Endothelial cell of umbilical vein (primary cell): Measurements from ENCODE around the gene SLC6A6. TPM values are rescaled to one million over a fixed set of nuclear protein-coding genes. Genes with fewer than 3 reads are reported as not detected.

Experiments used
- BruUV-seq: library from RNA; stranded (reverse); fragments of 400-500 nt; replicated peaks from 2 replicates; lab custom pipeline; 2021; lab: Mats Ljungman, UMichigan
- CTCF ChIA-PET: fragments of 300-600, 350-600 bp; sonication (Branson Sonifier 250); formaldehyde crosslinking; loops from one replicate; lab custom pipeline; 2021; ENCODE audit warnings: antibody characterized with exemption, inconsistent platforms; lab: Charles Lee
- POLR2A ChIA-PET: fragments of 300-600, 350-600 bp; sonication (Branson Sonifier 250); formaldehyde crosslinking; loops from one replicate; lab custom pipeline; 2021; ENCODE audit warnings: antibody characterized with exemption, inconsistent platforms; lab: Charles Lee
- DNase-seq: peaks from one replicate; pipeline ENCODE4 v3.0.0-alpha.2; 2011; ENCODE audit warnings: low read depth, low spot score
- FAIRE-seq: peaks from 2 replicates; lab custom pipeline; 2011; peaks lifted over from hg19 to GRCh38; lab: Jason Lieb, UNC
- H2AFZ ChIP-seq: 2 replicates; pipeline ENCODE4 v1.6.0; 2012; ENCODE audit warnings: low read depth, low read length, control low read depth, inconsistent platforms
- H3K27ac ChIP-seq: 2 replicates; pipeline ENCODE4 v1.5.1; 2011; ENCODE audit warnings: low read depth, mild to moderate bottlenecking, control low read depth, low read length, moderate library complexity; ENCODE audit not compliant: insufficient read depth
- H3K27me3 ChIP-seq, 2 experiments: 2 replicates each; pipeline versions ENCODE4 v1.6.0 to v1.6.1; 2011; ENCODE audit warnings: low read length in 2 of 2, mixed read lengths in 1 of 2; ENCODE audit not compliant: control insufficient read depth in 2 of 2, insufficient read depth in 2 of 2
- H3K36me3 ChIP-seq, 2 experiments: 2 replicates in 1 of 2; 3 replicates in 1 of 2; pipeline ENCODE4 v1.5.1; 2011; ENCODE audit warnings: low read length in 2 of 2, mild to moderate bottlenecking in 1 of 2, moderate library complexity in 1 of 2; ENCODE audit not compliant: control insufficient read depth in 2 of 2, insufficient read depth in 2 of 2; ENCODE audit errors: extremely low read depth in 1 of 2
- H3K4me1 ChIP-seq: 3 replicates; pipeline ENCODE4 v1.5.1; 2011; ENCODE audit warnings: mild to moderate bottlenecking, low read length; ENCODE audit not compliant: control insufficient read depth, insufficient read depth; ENCODE audit errors: extremely low read depth
- H3K4me2 ChIP-seq: 2 replicates; pipeline ENCODE4 v1.6.1; 2011; ENCODE audit warnings: low read length, control low read depth, mixed read lengths; ENCODE audit not compliant: insufficient read depth
- H3K4me3 ChIP-seq, 3 experiments: fragments of 200-600 bp in 1 of 3; sonication (generic), shearing (Covaris generic) in 1 of 3; replicated peaks in 1 of 3; 2 replicates each; pipeline ENCODE4 v1.5.1; 2011 to 2016; ENCODE audit warnings: control low read depth in 3 of 3, low read length in 3 of 3, mild to moderate bottlenecking in 2 of 3, inconsistent platforms in 1 of 3, low read depth in 1 of 3, moderate library complexity in 1 of 3; ENCODE audit not compliant: insufficient read depth in 1 of 3
- H3K79me2 ChIP-seq: 2 replicates; pipeline ENCODE4 v1.6.0; 2012; ENCODE audit warnings: low read length, inconsistent platforms; ENCODE audit not compliant: control insufficient read depth, insufficient read depth
- H3K9ac ChIP-seq: replicated peaks from 2 replicates; pipeline ENCODE3; 2011; ENCODE audit warnings: low read length, control low read depth; ENCODE audit not compliant: insufficient read depth; ENCODE audit errors: extremely low read depth
- H3K9me1 ChIP-seq: replicated peaks from 3 replicates; pipeline ENCODE4 v1.6.0; 2011; ENCODE audit warnings: mild to moderate bottlenecking, low read length; ENCODE audit not compliant: control insufficient read depth, insufficient read depth; ENCODE audit errors: extremely low read depth
- H3K9me3 ChIP-seq: replicated peaks from 2 replicates; pipeline ENCODE4 v1.5.1; 2012; ENCODE audit warnings: low read length, inconsistent platforms; ENCODE audit not compliant: control insufficient read depth, insufficient read depth
- H4K20me1 ChIP-seq: replicated peaks from 2 replicates; pipeline ENCODE3; 2011; ENCODE audit warnings: mild to moderate bottlenecking, low read length; ENCODE audit not compliant: control insufficient read depth, insufficient read depth; ENCODE audit errors: extremely low read depth
- CTCF ChIP-seq, 2 donors: IDR thresholded peaks; 1 replicate in 1 of 2; 2 replicates in 1 of 2; pipeline ENCODE4 v1.5.1; 2011; ENCODE audit warnings: low read length in 2 of 2, mild to moderate bottlenecking in 2 of 2, moderate library complexity in 2 of 2, control low read depth in 1 of 2, inconsistent platforms in 1 of 2, low read depth in 1 of 2; ENCODE audit not compliant: insufficient read depth in 1 of 2; ENCODE audit errors: extremely low read depth in 1 of 2
- EZH2 ChIP-seq: IDR thresholded peaks from 2 replicates; pipeline ENCODE4 v1.6.1; 2012; ENCODE audit warnings: borderline replicate concordance, low read depth, mild to moderate bottlenecking, moderate library complexity, low read length, inconsistent platforms; ENCODE audit not compliant: severe bottlenecking
- GATA2 ChIP-seq: IDR thresholded peaks from 2 replicates; pipeline ENCODE4 v1.7.0; 2011; ENCODE audit warnings: low read depth, mild to moderate bottlenecking, moderate library complexity, mixed read lengths, low read length; ENCODE audit not compliant: insufficient read length, insufficient read depth
- POLR2AphosphoS5 ChIP-seq: IDR thresholded peaks from 2 replicates; pipeline ENCODE4 v1.6.1; 2012; ENCODE audit warnings: low read depth, mild to moderate bottlenecking, control low read depth, low read length, moderate library complexity; ENCODE audit not compliant: insufficient read depth
- dilution Hi-C: fragments of 300-500 bp; cut with MboI; formaldehyde crosslinking; loops from one replicate; pipeline ENCODE4 v1.15.0; 2019; ENCODE audit warnings: low sequenced_read_pairs; ENCODE audit not compliant: extremely low pct_ligation_motif_present
- intact Hi-C: fragments of 100-400 bp; cut with micrococcal nuclease; formaldehyde crosslinking; loops from one replicate; pipeline ENCODE4 v1.10.0; 2022
- polyA plus RNA-seq, 4 experiments: library from polyadenylated mRNA; depleted of rRNA in 3 of 4; stranded (reverse) in 3 of 4; unstranded in 1 of 4; fragments of >200 nt; gene quantifications; 2 replicates each; pipeline versions ENCODE4 v1.2.1 to v1.2.3, GENCODE V29; 2011 to 2012; ENCODE audit warnings: missing spikeins in 1 of 4
- total RNA-seq: library from RNA; stranded (reverse); gene quantifications from 2 replicates; pipeline ENCODE4 v1.2.3, GENCODE V29; 2021

SLC6A6 gene
- total and polyA plus RNA-seq, 2 donors (not counting 3 experiments of a cell fraction or from before 2014, with no cell fraction given): 25.7 to 38.0 TPM

- Histone ChIP-seq H3K27ac (peak overlapping the region; percentile 79), H3K4me1 (peaks cover 12% of the 10 kb centered on the region), H3K4me3 (no peak overlapping the region), H3K9ac (no peak overlapping the region), H3K36me3 (peaks cover 0 to 1% of the 10 kb centered on the region in 2 experiments), H2AFZ (no peak overlapping the region), H3K9me3 (no peaks in the 10 kb centered on the region), H3K27me3 (no peaks in the 10 kb centered on the region), H3K79me2 (peaks cover 61% of the 10 kb centered on the region), H3K4me2 (no peak overlapping the region), H4K20me1 (no peaks in the 10 kb centered on the region), H3K9me1 (no peaks in the 10 kb centered on the region)
- FAIRE-seq: no peak
- TF ChIP-seq GATA2: no peak
- no peak for TF ChIP-seq EZH2
- BruUV-seq: no TSS peak
- DNase-seq: no peak
- intact Hi-C loops (loop anchor here (2.0 kb wide), 1 partner anchor 22 kb away; no protein-coding TSS in a partner anchor), dilution Hi-C loops (no loop called here)
- POLR2A ChIA-PET: no interaction called here
- CTCF ChIA-PET: no interaction called here
Measured at GRCh38 chr3:14411166-14411526, 8.7 kb downstream of the SLC6A6 start.

- intact Hi-C loops: loop anchor here (2.0 kb wide), 1 partner anchor 21 kb away; no protein-coding TSS in a partner anchor
- DNase-seq (no peak), FAIRE-seq (no peak)
- H2AFZ ChIP-seq: no peak overlapping the region
- H3K79me2 ChIP-seq: peaks cover 55% of the 10 kb centered on the region
- dilution Hi-C loops: no loop called here
- no peaks in the 10 kb centered on the region for H3K9me1 ChIP-seq
- ChIA-PET POLR2A (no interaction called here), CTCF (no interaction called here)
- no peaks in the 10 kb centered on the region for H3K9me3 ChIP-seq
- H3K27ac ChIP-seq: no peak overlapping the region
- no peak overlapping the region for H3K4me3 ChIP-seq
- no TSS peak for BruUV-seq
- H3K27me3 ChIP-seq: no peaks in the 10 kb centered on the region
- no peak overlapping the region for H3K4me2 ChIP-seq
- TF ChIP-seq CTCF (IDR thresholded peaks at IDR 0.05; ENCODE audit: extremely low read depth in 1 of 2, insufficient read depth in 1 of 2, low read depth in 1 of 2, low read length in 2 of 2) (peak; percentile 15 to 22), POLR2AphosphoS5 (no peak)
- H3K4me1 ChIP-seq: peaks cover 12% of the 10 kb centered on the region
- no peak overlapping the region for H3K9ac ChIP-seq
- H3K36me3 ChIP-seq: peaks cover 0 to 6% of the 10 kb centered on the region in 2 experiments
- no peaks in the 10 kb centered on the region for H4K20me1 ChIP-seq
Measured at GRCh38 chr3:14411988-14412387, 9.6 kb downstream of the SLC6A6 start.
